ENCODE measurements around the gene RELCH.

The RELCH gene

DNA sequence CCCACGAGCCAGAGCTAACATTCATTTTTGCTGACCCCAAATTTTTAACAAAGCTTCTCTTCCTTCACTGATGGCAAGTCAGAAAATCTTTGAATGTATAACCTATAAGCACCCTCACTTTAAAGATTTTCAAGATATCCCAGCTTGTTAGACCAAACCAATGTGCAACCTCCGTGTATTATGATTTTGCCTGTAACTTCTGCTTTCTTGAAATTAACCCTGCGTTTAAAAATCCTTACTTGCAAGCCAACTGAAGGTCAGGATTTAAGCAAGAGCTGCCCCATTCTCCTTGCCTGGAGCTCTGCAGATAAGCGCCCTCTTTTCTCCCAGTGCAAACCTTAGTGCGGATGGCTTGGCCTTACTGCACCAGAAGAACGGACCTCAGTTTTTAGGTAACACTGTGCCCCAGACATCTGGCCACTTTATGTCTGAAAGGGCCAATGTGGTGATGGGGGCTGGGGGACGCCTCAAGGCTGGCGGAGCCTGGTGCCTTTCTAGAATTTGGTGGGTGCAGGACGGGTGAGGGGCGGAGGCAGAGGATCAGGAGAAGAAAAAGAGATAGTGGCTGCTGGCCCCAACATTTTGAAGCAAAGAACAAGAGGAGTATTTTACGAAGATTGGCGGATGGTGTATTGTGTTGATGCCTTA lies 137.2 kb downstream of the RELCH start:
- no peak for DNase-seq

GRCh38 chr18:62324917-62325805 lies 138.1 kb downstream of the RELCH start, which contains the start of gene TNFRSF11A:
Gene TNFRSF11A (plus strand): TSS chr18:62325310. CDS start chr18:62325353, 43 bp downstream.
- peak in 1 of 2 experiments; percentile 59 for DNase-seq

DNA sequence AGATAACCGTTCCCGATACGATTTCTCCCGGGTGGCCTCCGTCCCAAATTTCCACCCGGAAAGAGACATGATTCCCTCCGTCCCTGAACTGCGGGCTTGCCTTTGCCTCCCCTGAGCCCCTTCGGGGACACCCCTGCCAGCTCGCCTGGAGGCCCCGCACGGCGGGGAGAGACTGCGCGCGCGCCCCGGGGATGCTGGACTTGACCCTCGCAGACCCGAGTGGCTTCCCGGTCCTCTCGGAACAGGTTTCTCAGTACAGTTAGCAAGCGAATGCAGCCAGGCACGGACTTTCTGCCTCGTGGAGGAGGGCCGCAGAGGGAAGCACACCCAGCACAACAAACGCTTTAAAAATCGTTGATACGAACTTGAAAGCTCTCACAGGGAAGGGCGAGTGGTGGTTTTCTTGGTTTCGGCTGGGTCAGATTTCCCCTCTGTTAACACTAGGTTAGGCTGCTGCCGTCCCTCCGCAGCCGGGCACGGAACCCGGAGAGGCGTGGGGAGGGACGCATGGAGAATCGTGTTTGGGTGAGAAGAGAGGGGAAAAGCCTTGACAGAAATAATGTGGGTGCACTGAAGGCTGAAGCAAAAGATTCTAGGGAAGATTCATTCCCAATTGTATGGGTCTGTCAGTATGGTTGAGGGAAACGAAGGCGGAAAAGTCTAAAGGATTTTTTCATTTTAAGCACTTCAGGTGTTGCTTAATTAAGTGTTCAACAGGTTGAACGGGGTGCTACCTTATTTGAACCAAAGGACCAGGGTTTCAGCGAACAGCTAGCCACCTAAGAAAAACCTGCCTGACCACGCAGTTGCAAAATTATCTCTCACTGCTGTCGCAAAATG lies 139.0 kb downstream of the RELCH start:
- no peak for DNase-seq

DNA sequence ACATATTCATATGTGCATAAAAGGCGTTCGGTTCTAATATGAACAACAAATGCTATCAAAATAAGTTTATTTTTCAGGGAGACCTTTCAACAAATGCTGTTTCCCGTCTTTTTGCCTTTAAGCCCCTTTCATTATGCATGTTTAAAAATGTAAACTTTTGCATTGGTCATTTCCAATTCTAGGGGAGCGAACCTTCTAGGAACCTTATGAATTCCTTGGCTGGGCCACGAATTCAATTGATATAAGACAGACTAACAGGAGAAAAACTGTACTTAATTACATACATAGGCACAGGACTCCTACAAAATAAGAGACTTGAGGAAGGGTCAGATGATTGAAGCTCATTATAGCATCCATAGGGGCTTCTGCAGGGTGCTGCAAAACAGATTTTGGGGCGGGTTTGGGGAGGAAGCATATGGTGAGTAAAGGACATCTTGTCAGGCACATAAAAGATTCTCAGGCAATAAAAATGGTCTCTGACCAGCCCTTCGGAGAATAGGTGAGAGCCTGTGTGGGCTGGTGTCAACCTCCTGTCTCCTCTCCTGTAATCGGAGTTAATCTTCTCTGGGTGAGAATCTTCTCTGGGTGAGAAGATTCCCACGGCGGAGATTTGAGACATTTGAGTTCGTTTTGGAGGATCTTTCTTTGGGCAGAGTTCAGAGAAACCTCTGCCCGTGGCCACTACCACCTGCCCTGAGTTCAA lies 139.7 kb downstream of the RELCH start:
- no peak for DNase-seq

GRCh38 chr18:62327977-62328376 lies 140.9 kb downstream of the RELCH start:
- DNase-seq, result no peak

GRCh38 chr18:62328586-62329525 lies 141.8 kb downstream of the RELCH start:
- no peak for DNase-seq

DNA sequence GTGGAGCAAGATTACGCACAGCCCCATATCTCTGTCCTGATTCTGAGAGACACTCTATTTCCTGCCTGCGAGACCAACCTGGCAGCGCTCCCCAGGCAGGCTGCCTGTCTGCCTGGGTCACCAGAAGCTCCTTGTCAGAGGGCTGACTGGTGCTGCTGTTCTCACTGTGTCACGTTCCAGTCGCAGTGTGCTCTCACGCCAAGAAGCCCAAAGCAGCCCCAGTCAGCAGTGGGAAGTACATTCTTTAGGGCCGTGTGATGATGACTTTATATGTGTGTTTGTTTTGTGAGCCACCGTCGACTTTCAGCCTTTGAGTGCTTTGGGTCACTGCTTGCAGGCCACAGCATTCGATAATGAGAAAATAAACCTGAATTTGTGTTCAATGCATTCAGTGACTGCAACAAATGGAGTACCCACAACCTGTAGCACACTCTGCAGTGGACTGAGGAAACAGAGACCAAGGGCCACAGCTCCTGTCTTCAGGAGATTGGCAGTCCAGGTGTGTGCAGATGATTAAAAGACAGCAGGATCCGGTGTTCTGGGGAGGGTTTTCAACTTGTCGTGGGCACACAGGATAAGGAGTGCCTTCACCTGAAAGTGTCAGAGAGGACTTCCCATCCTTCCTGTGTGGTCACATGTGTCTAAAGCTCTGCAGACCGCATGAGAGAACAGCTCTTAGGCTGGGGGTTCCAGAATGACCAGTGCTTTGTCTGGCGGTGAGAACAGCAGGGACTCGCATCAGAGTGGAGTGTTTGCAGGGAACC lies 142.8 kb downstream of the RELCH start:
- DNase-seq, result no peak

- no peak for DNase-seq
Observed at GRCh38 chr18:62330650-62331049, 143.6 kb downstream of the RELCH start.

- DNase-seq, result no peak
Observed at GRCh38 chr18:62331581-62332356, 144.7 kb downstream of the RELCH start.

DNA sequence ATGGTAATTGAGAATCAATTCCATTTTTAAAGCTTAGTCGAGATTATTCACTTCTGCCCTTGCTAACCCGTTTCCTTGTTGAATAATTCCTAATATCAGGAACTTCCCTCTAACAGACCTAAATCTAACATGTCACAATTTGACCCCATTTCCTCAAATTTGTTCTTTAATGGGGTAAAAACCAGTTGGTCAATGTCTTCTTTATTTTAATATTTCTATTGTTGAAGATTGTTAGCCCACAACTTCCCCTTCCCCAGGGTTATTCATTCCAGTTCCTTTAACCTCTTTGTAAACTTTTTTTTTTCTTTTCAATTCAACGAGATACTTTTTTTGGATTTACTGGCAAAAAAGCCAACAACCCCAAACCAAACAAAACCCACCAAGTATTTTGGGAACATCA lies 145.4 kb downstream of the RELCH start:
- DNase-seq, result no peak

DNA sequence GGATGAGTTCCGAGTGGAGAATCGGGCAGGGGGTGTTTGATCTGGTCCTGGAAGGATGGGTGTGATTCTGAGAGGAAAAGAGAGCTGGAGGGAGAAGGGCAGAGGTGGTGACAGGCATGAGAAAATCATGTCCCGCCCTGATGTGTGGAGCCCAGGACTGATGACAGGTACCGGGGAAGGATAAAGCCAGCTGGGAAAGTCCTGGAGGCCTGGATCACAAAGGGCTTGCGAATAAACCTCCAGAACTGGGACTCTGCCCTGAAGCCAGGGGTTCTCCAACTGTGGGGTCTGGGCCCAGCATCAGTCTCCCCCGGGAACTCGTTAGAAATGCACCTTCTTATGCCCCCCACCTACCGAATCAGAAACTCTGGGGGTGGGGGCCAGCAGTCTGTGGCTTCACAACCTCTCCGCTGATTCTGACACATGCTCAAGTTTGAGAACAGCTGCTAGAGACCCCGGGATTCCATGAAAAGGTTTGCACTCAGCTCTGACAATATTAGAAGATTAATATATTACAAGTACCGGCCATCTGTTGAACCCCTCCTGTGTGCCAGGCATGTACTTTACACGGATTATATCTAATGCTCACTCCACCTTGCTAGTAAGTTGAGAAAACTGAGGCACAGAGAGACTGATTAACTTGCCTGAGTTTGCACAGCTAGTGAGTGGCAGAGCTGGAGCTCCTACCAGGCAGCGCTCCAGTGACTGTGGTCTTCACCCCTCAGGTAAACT lies 146.1 kb downstream of the RELCH start:
- peak in 1 of 2 experiments; percentile 35 for DNase-seq

GRCh38 chr18:62334120-62334519 lies 147.1 kb downstream of the RELCH start:
- peak in 1 of 2 experiments; percentile 13 for DNase-seq

DNA sequence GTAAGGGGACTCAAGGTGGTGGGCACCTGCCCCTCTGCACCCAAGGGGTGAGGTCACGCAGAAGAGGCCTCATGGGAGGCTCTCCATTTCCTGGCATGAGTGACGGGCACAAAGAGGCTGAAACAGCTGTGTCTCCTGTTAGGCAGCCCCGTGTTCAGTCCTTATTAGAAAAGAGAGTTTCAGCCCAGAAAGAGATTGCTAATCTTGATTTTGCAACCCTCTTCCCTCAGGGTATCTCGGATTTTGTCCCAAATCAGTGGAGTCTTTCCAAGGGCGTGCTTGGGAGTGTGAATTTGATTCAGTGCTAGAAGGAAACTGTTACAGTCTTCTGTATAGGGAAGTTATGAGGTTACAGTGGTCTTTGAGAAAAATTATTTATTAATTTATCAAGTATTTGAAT lies 148.4 kb downstream of the RELCH start:
- no peak for DNase-seq

DNA sequence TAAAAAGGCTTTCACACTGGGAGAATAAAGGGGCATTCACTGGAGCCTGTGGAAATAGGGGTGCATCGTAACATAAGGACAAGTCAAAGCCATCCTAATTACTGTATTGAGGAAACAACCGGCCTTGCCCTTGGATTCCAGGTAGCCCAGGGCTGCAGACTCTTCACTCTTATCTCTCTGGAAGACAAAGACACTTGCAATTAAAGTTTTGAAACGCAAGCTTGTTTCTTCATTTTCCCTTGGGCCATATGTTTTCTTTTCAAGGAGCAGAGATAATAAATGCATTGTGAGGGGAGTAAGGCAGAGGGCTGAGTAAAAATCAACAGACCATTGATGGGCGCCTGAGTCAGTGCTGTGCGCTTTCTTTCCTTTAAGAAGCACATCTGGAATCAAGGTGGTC lies 149.6 kb downstream of the RELCH start:
- DNase-seq, result no peak

- DNase-seq, result no peak
Observed at GRCh38 chr18:62337336-62337735, 150.3 kb downstream of the RELCH start.

DNA sequence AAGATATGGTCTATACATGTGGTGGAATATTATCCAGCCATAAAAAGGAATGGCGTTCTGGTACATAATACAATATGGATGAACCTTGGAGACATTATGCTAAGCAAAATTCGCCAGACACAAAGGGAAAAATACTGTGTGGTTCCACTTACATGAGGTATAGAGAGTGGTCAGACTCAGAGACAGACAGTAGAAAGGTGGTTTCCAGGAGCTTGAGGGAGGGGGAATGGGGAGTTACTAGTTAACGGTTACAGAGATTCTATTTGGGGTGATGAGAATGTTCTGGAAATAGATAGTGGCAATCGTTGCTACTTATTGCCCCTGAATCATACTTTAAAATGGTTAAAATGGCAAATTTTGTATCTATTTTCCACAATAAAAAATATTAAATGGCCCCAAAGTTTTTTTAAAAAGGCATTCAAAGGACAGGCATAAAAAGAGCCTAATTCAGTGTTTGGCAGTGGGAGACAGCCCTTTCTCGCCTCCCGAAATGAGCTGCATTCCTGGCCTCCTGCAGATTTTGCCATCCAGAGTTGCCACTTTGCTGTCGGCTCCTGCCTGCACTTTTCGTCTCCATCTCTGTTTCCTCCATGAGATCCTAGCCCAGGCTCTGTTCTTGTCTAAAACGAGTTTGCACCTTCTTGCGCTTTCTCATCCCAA lies 151.5 kb downstream of the RELCH start:
- DNase-seq, result no peak

DNA sequence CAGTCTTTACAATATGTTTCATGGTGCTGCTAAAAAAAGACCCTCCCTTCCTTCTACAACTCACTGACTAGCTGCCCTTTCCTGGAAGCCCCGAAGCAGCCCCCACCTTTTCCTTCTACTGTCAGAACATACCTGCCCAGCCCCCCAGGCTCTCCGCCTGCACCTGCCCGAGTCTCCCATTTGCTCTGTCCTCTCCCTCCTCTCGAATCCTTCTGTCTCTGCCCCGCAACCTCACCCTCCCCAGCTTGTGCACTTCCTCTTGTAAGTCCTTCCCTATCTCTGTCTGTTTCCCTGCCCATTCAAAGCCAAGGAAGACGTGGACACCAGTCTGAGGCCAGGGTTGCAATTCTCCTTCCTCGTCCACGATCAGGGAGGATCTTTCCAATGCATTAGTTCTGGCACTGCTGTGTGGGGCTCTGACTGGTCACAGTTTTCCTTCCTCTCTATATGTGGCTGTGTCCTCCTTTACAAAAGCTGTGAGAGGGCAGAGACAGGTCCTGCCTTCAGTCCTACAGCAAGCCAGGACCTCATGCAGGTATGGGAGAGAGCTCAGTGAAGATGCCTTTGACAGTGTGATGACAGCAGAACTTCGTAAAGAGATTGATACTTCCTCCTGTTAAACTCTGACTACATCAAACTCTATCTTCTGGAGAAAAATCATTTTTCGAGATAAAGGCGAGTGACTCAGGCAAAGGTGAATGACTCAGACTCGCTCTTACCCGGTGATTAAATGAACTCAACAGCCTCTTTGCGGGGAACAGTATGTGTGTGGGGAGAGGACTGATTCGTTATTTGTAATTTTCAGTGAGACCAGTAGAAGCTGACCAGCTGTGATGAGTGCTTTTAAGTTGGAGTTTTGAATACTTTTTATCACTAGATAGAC lies 152.3 kb downstream of the RELCH start:
- no peak for DNase-seq

Measured in NCI-H446 (cell line).